Neuronal stem cell (in vitro differentiated cells): ENCODE results near the gene KIT.

Source experiments
- DNase-seq: peaks from one replicate; pipeline ENCODE4 v3.0.0-alpha.2; 2013; ENCODE audit warnings: low spot score
- H2AFZ ChIP-seq: one replicate; pipeline ENCODE4 v1.6.1; 2013; ENCODE audit warnings: mild to moderate bottlenecking, low read length, inconsistent platforms
- H2AK5ac ChIP-seq: 2 replicates; pipeline ENCODE4 v1.6.1; 2013; ENCODE audit warnings: low read depth, mild to moderate bottlenecking, inconsistent platforms, low read length, moderate library complexity, mixed read lengths
- H2BK120ac ChIP-seq: 2 replicates; pipeline ENCODE4 v1.6.1; 2013; ENCODE audit warnings: low read depth, mild to moderate bottlenecking, inconsistent platforms, low read length, moderate library complexity, mixed read lengths
- H2BK12ac ChIP-seq: one replicate; pipeline ENCODE4 v1.6.1; 2013; ENCODE audit warnings: low read length, inconsistent platforms
- H2BK15ac ChIP-seq: 2 replicates; pipeline ENCODE4 v1.6.1; 2013; ENCODE audit warnings: mild to moderate bottlenecking, low read length, inconsistent platforms, mixed read lengths
- H2BK5ac ChIP-seq: one replicate; pipeline ENCODE4 v1.6.1; 2013; ENCODE audit warnings: inconsistent platforms, mild to moderate bottlenecking, low read length, moderate library complexity
- H3K14ac ChIP-seq: one replicate; pipeline ENCODE4 v1.6.1; 2013; ENCODE audit warnings: low read length, inconsistent platforms
- H3K18ac ChIP-seq: 2 replicates; pipeline ENCODE4 v1.6.1; 2013; ENCODE audit warnings: low read length, inconsistent platforms
- H3K23ac ChIP-seq: 2 replicates; pipeline ENCODE4 v1.6.1; 2013; ENCODE audit warnings: low read depth, mild to moderate bottlenecking, mixed read lengths, low read length, inconsistent platforms; ENCODE audit not compliant: poor library complexity
- H3K27ac ChIP-seq: replicated peaks from 3 replicates; pipeline ENCODE4 v1.5.1; 2013; ENCODE audit warnings: low read length, inconsistent platforms
- H3K27me3 ChIP-seq, 3 experiments: 2 replicates each; pipeline ENCODE4 v1.6.1; 2013; ENCODE audit warnings: low read length in 3 of 3, mild to moderate bottlenecking in 2 of 3, inconsistent platforms in 1 of 3, low read depth in 1 of 3, mixed read lengths in 1 of 3, moderate library complexity in 1 of 3; ENCODE audit not compliant: control insufficient read depth in 3 of 3, insufficient read depth in 3 of 3
- H3K36me3 ChIP-seq, 2 donors: replicated peaks in 1 of 2; 2 replicates each; pipeline ENCODE4 v1.6.1; 2013; ENCODE audit warnings: low read length in 2 of 2; ENCODE audit not compliant: control insufficient read depth in 2 of 2, insufficient read depth in 2 of 2
- H3K4ac ChIP-seq: 2 replicates; pipeline ENCODE4 v1.6.1; 2013; ENCODE audit warnings: inconsistent platforms, mild to moderate bottlenecking, low read length, moderate library complexity
- H3K4me1 ChIP-seq, 2 donors: 1 replicate in 1 of 2; 2 replicates in 1 of 2; pipeline ENCODE4 v1.6.1; 2013; ENCODE audit warnings: low read length in 2 of 2, low read depth in 1 of 2; ENCODE audit not compliant: control insufficient read depth in 2 of 2, insufficient read depth in 1 of 2
- H3K4me2 ChIP-seq: one replicate; pipeline ENCODE4 v1.6.1; 2013; ENCODE audit warnings: mild to moderate bottlenecking, low read length, inconsistent platforms; ENCODE audit not compliant: insufficient read depth, poor library complexity, severe bottlenecking
- H3K4me3 ChIP-seq, 2 donors: 2 replicates each; pipeline ENCODE4 v1.5.1; 2013; ENCODE audit warnings: low read length in 2 of 2, mild to moderate bottlenecking in 2 of 2, inconsistent platforms in 1 of 2, moderate library complexity in 1 of 2
- H3K79me1 ChIP-seq: one replicate; pipeline ENCODE4 v1.6.1; 2013; ENCODE audit warnings: low read depth, mild to moderate bottlenecking, inconsistent platforms, low read length, moderate library complexity
- H3K9ac ChIP-seq: one replicate; pipeline ENCODE4 v1.6.1; 2013; ENCODE audit warnings: mild to moderate bottlenecking, low read depth, low read length, inconsistent platforms; ENCODE audit not compliant: poor library complexity
- H3K9me3 ChIP-seq, 2 donors: replicated peaks in 1 of 2; 2 replicates each; pipeline versions ENCODE3 to v1.6.1; 2013; ENCODE audit warnings: low read length in 2 of 2, mild to moderate bottlenecking in 2 of 2, inconsistent platforms in 1 of 2, low read depth in 1 of 2, mixed read lengths in 1 of 2, moderate library complexity in 1 of 2; ENCODE audit not compliant: control insufficient read depth in 2 of 2, insufficient read depth in 1 of 2
- H4K8ac ChIP-seq: one replicate; pipeline ENCODE4 v1.6.1; 2013; ENCODE audit warnings: low read depth, mild to moderate bottlenecking, inconsistent platforms, low read length, moderate library complexity
- H4K91ac ChIP-seq: one replicate; pipeline ENCODE4 v1.6.1; 2013; ENCODE audit warnings: low read length, low read depth, mild to moderate bottlenecking, inconsistent platforms; ENCODE audit not compliant: poor library complexity
- WGBS, 2 donors: extraction: QIAGEN DNeasy Blood & Tissue Kit; methylation state at CpG; one replicate each; pipeline ENCODE4 v1.1.7; 2013; ENCODE audit warnings: missing lambda C conversion rate in 2 of 2, mixed read lengths in 1 of 2; ENCODE audit not compliant: insufficient read length in 2 of 2, insufficient replicate concordance in 1 of 2; ENCODE audit errors: extremely low coverage in 2 of 2; 5-methylcytosine and 5-hydroxymethylcytosine counted together

KIT gene

DNA sequence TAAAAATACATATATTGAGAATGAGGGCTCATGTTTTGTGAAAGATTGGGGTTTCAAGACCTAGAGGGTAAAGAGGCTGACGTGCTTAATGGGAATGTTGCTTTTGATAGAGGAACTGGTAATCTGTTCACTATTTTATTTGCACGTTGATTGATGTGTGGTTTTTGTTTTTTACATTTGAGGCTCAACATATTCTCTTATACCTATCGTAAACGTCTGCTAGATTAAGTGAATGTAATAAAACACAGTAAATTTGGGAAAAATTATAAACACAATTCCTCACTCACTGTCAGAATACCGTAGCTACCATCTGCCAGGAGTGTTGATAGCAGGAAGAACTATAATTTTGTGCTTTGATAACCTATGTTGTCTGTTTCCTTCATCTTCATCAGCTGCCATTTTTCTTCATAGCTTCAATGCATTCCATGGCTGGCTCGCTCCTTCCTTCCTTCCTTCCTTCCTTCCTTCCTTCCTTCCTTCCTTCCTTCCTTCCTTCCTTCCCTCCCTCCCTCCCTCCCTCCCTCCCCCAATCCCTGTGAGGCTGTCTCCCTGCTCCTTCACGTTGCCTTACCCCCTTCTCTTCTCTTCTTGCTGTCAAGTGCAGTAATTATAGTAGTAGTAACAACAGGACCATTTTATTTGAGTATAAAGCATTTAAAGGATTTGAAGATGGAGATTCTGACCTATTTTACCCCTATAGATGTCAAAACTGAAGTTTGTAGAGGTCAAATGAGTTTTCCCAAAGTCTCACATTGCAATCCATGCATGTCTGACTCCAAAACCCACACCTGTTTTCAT, 20.3 kb downstream of the KIT start:
- no peak overlapping the region for H3K14ac ChIP-seq
- H3K23ac ChIP-seq: no peak overlapping the region
- H3K27ac ChIP-seq: no peak overlapping the region
- H3K18ac ChIP-seq: no peak overlapping the region
- H3K36me3 ChIP-seq: no peaks in the 10 kb centered on the region
- no peak overlapping the region for H2BK12ac ChIP-seq
- H3K9me3 ChIP-seq: peaks cover 0 to 1% of the 10 kb centered on the region in 2 donors
- H3K79me1 ChIP-seq: peaks cover 1% of the 10 kb centered on the region
- H3K4ac ChIP-seq: no peak overlapping the region
- no peak overlapping the region for H3K9ac ChIP-seq
- no peak overlapping the region for H4K91ac ChIP-seq
- H3K4me1 ChIP-seq: peaks cover 10 to 11% of the 10 kb centered on the region in 2 donors
- H2AFZ ChIP-seq: no peak overlapping the region
- H3K4me2 ChIP-seq: no peak overlapping the region
- no peak overlapping the region for H2BK120ac ChIP-seq
- H2AK5ac ChIP-seq: no peak overlapping the region
- no peaks in the 10 kb centered on the region for H3K27me3 ChIP-seq
- WGBS, 2 donors: no CpG with 5 or more reads among the region's 7 CpGs
- H4K8ac ChIP-seq: no peak overlapping the region
- DNase-seq: no peak
- H2BK5ac ChIP-seq: no peak overlapping the region
- no peak overlapping the region for H2BK15ac ChIP-seq
- no peak overlapping the region for H3K4me3 ChIP-seq

DNA sequence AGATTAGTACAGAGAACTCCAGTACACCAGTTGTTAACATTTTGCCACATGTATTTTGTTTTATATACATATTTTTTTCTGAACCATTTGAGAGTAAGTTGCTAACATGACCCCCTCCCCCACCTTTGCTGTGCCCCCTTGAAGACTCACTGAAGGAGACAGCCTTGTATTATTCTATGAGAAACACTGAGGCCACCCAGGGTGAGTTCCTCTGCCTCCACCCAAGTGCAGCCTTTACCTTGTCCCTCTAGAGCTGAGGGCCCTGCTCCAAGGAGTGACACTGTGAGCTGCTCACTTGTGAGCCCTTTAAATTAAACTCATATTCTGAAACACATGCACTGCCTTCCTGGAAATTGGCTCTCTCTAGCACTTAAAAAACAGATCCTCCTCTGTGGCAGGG, 21.1 kb downstream of the KIT start:
- no peaks in the 10 kb centered on the region for H3K36me3 ChIP-seq
- no peak overlapping the region for H3K9ac ChIP-seq
- H3K4ac ChIP-seq: no peak overlapping the region
- H3K27ac ChIP-seq: no peak overlapping the region
- H2BK120ac ChIP-seq: no peak overlapping the region
- no peak overlapping the region for H4K8ac ChIP-seq
- H2AK5ac ChIP-seq: no peak overlapping the region
- no peak overlapping the region for H3K18ac ChIP-seq
- H3K79me1 ChIP-seq: peaks cover 1% of the 10 kb centered on the region
- no peak overlapping the region for H2BK5ac ChIP-seq
- no peak overlapping the region for H3K4me3 ChIP-seq
- H3K9me3 ChIP-seq: peaks cover 0 to 1% of the 10 kb centered on the region in 2 donors
- H2AFZ ChIP-seq: peak overlapping the region; percentile 76
- no peak overlapping the region for H3K23ac ChIP-seq
- H3K27me3 ChIP-seq: no peaks in the 10 kb centered on the region
- H3K4me2 ChIP-seq: no peak overlapping the region
- peaks cover 10 to 11% of the 10 kb centered on the region in 2 donors for H3K4me1 ChIP-seq
- no peak overlapping the region for H3K14ac ChIP-seq
- H2BK12ac ChIP-seq: no peak overlapping the region
- H4K91ac ChIP-seq: no peak overlapping the region
- H2BK15ac ChIP-seq: no peak overlapping the region
- DNase-seq: no peak

DNA sequence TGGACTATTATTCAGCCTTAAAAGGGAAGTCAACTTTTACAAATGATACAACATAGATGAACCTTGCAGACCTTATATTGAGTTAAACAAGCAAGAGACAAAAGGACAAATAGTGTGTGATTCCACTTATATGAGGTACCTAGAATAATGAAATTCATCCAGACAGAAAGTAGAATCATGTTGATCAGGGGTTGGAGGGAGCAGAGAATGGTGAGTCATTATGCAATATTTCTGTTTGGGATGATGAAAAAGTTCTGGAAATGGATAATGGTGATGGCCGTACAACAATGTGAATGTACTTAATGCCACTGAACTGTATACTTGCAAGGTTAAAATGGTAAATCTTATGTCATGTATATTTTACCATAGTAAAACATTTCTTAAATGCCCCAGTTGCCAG, 22.1 kb downstream of the KIT start:
- H3K9ac ChIP-seq: no peak overlapping the region
- H3K4me3 ChIP-seq: no peak overlapping the region
- no peak overlapping the region for H3K4ac ChIP-seq
- H4K8ac ChIP-seq: no peak overlapping the region
- no peak overlapping the region for H3K27ac ChIP-seq
- DNase-seq: no peak
- H3K27me3 ChIP-seq: no peaks in the 10 kb centered on the region
- H2AK5ac ChIP-seq: no peak overlapping the region
- H3K18ac ChIP-seq: no peak overlapping the region
- no peak overlapping the region for H2AFZ ChIP-seq
- no peak overlapping the region for H2BK120ac ChIP-seq
- no peak overlapping the region for H3K4me2 ChIP-seq
- H2BK12ac ChIP-seq: no peak overlapping the region
- WGBS, 2 donors: no CpG with 5 or more reads among the region's 1 CpG
- peaks cover 0 to 1% of the 10 kb centered on the region in 2 donors for H3K9me3 ChIP-seq
- peaks cover 1% of the 10 kb centered on the region for H3K79me1 ChIP-seq
- H3K36me3 ChIP-seq: no peaks in the 10 kb centered on the region
- H3K14ac ChIP-seq: no peak overlapping the region
- H2BK5ac ChIP-seq: no peak overlapping the region
- peaks cover 10 to 11% of the 10 kb centered on the region in 2 donors for H3K4me1 ChIP-seq
- no peak overlapping the region for H2BK15ac ChIP-seq
- H3K23ac ChIP-seq: no peak overlapping the region
- no peak overlapping the region for H4K91ac ChIP-seq

DNA sequence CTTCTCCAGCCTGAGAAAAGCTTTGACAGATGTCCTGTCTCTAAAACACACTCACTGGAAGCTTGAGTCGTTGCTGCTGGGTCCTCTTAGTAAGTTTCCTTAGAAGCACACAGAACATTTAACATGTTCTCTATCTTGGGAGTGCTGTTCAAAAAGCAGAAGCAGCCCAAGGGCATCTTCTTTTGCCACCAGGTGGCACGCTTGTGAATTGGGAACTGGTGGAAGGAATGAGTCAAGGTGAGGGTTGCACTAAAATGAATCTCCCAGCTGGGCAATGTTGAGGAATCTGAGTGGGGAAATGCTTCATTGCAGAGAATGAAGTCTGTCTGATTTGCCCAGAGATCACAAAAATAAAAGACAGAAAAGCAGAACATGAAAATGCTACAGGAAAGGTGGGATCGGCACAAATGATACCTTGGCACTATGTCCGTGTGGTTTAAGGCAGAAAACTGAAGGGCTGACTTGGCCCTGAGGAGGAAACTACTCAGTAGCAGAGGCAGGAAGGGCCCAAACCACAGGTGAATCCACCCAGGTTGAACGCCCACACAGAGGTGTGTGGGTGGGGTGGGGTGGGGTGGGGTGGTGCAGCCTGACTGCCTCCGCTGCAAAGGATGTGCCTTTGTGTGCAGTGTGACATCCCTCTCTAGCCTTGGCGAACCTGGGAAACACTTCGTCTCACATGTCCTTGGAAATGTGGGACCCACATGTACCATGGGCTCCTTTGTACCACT, 26.0 kb downstream of the KIT start:
- H4K91ac ChIP-seq: no peak overlapping the region
- no peak overlapping the region for H2BK12ac ChIP-seq
- no peak overlapping the region for H3K27ac ChIP-seq
- no peaks in the 10 kb centered on the region for H3K9me3 ChIP-seq
- no peak overlapping the region for H3K4ac ChIP-seq
- H2BK120ac ChIP-seq: no peak overlapping the region
- no CpG with 5 or more reads among the region's 8 CpGs for WGBS, 2 donors
- no peaks in the 10 kb centered on the region for H3K27me3 ChIP-seq
- no peak overlapping the region for H2BK15ac ChIP-seq
- peaks cover under 1% of the 10 kb centered on the region for H3K79me1 ChIP-seq
- no peak for DNase-seq
- no peak overlapping the region for H3K4me2 ChIP-seq
- no peak overlapping the region for H2AFZ ChIP-seq
- H3K36me3 ChIP-seq: no peaks in the 10 kb centered on the region
- peaks cover 9 to 12% of the 10 kb centered on the region in 2 donors for H3K4me1 ChIP-seq
- H3K4me3 ChIP-seq: no peak overlapping the region
- no peak overlapping the region for H3K18ac ChIP-seq
- H3K23ac ChIP-seq: no peak overlapping the region
- H2BK5ac ChIP-seq: no peak overlapping the region
- H3K14ac ChIP-seq: no peak overlapping the region
- H3K9ac ChIP-seq: no peak overlapping the region
- peak overlapping the region; percentile 17 for H2AK5ac ChIP-seq
- no peak overlapping the region for H4K8ac ChIP-seq
